Osteocyte (in vitro differentiated cells): Measurements from ENCODE around the gene TNPO1. TPM values are rescaled to one million over a fixed set of nuclear protein-coding genes. Genes with fewer than 3 reads are reported as not detected.
A peak's percentile ranks its signal among the peaks of the same experiment; 100 is the strongest.
"Not testable (repeated sequence)": the region's sequence is repeated elsewhere in the genome, so short reads cannot be mapped to it uniquely, and the experiment has no call there.

Experiments
- DNase-seq: peaks from one replicate; pipeline ENCODE4 v3.0.0; 2021; ENCODE audit warnings: mixed read lengths; ENCODE audit not compliant: unreplicated experiment; ENCODE audit errors: extremely low spot score
- H3K27ac Mint-ChIP-seq: one replicate; pipeline ENCODE4 v1.8.0; 2021; ENCODE audit warnings: mild to moderate bottlenecking, mixed read lengths; ENCODE audit not compliant: unreplicated experiment
- H3K27me3 Mint-ChIP-seq: one replicate; pipeline ENCODE4 v1.8.0; 2021; ENCODE audit warnings: mixed read lengths; ENCODE audit not compliant: unreplicated experiment
- H3K36me3 Mint-ChIP-seq: one replicate; pipeline ENCODE4 v1.8.0; 2021; ENCODE audit warnings: mixed read lengths; ENCODE audit not compliant: unreplicated experiment
- H3K4me1 Mint-ChIP-seq: one replicate; pipeline ENCODE4 v1.8.0; 2021; ENCODE audit warnings: mixed read lengths; ENCODE audit not compliant: unreplicated experiment
- H3K4me3 Mint-ChIP-seq: one replicate; pipeline ENCODE4 v1.8.0; 2021; ENCODE audit warnings: mild to moderate bottlenecking, moderate library complexity, mixed read lengths; ENCODE audit not compliant: unreplicated experiment
- H3K9me3 Mint-ChIP-seq: one replicate; pipeline ENCODE4 v1.8.0; 2021; ENCODE audit warnings: mixed read lengths; ENCODE audit not compliant: unreplicated experiment
- total RNA-seq: library from RNA; stranded (reverse); gene quantifications from 2 replicates; pipeline ENCODE4 v1.2.1, GENCODE V29; 2021
- TF ChIP-seq, protein P1 (sequence below): fragments of 200-600 bp; sonication (generic); IDR thresholded peaks from 2 replicates; pipeline ENCODE4 v1.5.0; 2021; ENCODE audit warnings: antibody characterized with exemption, mild to moderate bottlenecking, moderate library complexity

The TNPO1 gene
- total RNA-seq, 1 donor from 2014 or later: 160 TPM

DNA sequence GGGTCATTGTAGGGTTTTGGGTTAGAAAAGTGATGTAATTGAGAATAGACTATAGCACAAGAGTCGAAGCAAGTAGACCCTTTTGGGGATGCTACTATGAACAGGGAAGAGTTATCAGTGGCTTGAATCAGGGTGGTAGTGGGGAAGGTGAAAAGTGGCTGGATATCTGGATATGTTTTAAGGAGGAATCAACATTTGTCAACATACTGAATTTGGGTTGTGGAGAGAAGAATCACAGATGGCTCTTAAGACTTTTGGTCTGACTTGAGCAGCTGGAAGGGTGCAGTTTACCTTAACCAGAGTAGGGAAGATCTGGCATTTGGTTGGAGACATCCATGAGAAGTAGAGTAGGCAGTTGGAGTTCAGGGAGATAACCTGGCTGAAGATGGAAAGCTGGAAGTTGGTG, 100.9 kb downstream of the TNPO1 start:
- no peaks in the 10 kb centered on the region for H3K27me3 Mint-ChIP-seq
- TF ChIP-seq, protein P1, sequence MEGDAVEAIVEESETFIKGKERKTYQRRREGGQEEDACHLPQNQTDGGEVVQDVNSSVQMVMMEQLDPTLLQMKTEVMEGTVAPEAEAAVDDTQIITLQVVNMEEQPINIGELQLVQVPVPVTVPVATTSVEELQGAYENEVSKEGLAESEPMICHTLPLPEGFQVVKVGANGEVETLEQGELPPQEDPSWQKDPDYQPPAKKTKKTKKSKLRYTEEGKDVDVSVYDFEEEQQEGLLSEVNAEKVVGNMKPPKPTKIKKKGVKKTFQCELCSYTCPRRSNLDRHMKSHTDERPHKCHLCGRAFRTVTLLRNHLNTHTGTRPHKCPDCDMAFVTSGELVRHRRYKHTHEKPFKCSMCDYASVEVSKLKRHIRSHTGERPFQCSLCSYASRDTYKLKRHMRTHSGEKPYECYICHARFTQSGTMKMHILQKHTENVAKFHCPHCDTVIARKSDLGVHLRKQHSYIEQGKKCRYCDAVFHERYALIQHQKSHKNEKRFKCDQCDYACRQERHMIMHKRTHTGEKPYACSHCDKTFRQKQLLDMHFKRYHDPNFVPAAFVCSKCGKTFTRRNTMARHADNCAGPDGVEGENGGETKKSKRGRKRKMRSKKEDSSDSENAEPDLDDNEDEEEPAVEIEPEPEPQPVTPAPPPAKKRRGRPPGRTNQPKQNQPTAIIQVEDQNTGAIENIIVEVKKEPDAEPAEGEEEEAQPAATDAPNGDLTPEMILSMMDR: no peak
- no peak overlapping the region for H3K4me3 Mint-ChIP-seq
- H3K9me3 Mint-ChIP-seq: no peaks in the 10 kb centered on the region
- DNase-seq: no peak
- no peak overlapping the region for H3K27ac Mint-ChIP-seq
- peaks cover 17% of the 10 kb centered on the region for H3K4me1 Mint-ChIP-seq
- H3K36me3 Mint-ChIP-seq: peaks cover 10% of the 10 kb centered on the region

DNA sequence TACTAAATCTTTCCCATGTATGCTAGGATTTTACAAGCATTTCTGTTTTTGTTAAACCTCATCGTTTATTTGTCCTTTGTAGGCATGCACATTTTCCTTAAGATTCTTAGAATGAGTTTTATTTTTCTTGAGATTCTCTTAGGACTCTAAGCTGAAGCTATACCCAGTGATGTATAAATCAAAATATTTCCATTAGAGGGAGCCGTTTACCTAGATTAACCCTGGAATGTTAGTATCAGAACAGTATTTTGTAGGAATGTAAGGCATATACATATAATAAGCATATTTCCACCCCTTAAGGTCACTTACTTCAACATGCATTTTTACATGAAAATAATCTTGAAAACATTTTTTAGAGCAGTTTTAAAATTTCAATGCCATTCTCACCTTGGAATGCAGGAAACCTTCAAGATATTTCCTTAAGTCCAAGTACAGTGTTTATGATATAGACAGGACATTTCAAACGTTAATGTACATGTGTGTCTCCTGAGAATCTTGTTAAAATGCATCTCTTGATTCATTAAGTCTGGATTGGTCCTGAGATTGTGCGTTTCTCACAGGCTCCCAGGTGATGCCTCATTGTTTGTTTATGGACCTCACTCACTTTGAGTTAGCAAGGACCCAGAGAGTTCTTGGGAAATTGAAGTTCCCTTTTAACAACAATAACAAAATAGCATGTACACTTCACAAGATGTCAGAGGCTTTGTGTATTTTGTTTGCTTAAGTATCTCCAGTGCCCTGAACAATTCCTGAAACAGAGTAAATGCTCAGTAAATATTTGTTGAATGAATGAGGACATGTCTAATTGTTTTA, 104.4 kb downstream of the TNPO1 start:
- Mint-ChIP-seq H3K4me1 (peaks cover 19% of the 10 kb centered on the region), H3K4me3 (no peak overlapping the region), H3K27me3 (no peaks in the 10 kb centered on the region), H3K36me3 (peaks cover 8% of the 10 kb centered on the region), H3K27ac (no peak overlapping the region), H3K9me3 (no peaks in the 10 kb centered on the region)
- TF ChIP-seq, protein P1: peak; percentile 61
- no peak for DNase-seq

DNA sequence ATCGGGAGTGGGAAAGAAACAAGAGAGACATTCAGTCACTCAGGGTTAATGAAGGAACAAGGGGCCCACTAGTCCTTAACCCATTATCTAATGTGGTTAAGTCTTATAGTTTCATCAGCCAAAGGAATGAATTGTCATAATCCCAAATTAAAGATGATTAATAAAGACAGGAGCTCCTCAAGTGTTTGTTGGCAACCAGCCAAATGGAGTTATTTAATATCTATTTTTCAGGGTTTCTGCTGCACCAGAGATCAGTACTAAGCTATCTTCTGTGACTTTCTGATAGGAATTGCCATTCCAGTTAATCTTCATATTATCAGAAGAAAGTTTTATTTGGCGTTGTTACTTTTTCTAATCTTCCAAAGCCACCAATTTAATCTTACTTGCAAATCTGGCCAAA, 105.4 kb downstream of the TNPO1 start:
- H3K27me3 Mint-ChIP-seq: no peaks in the 10 kb centered on the region
- peaks cover 19% of the 10 kb centered on the region for H3K4me1 Mint-ChIP-seq
- DNase-seq: no peak
- no peak overlapping the region for H3K4me3 Mint-ChIP-seq
- H3K27ac Mint-ChIP-seq: no peak overlapping the region
- H3K9me3 Mint-ChIP-seq: no peaks in the 10 kb centered on the region
- TF ChIP-seq, protein P1: no peak
- H3K36me3 Mint-ChIP-seq: peaks cover 11% of the 10 kb centered on the region

DNA sequence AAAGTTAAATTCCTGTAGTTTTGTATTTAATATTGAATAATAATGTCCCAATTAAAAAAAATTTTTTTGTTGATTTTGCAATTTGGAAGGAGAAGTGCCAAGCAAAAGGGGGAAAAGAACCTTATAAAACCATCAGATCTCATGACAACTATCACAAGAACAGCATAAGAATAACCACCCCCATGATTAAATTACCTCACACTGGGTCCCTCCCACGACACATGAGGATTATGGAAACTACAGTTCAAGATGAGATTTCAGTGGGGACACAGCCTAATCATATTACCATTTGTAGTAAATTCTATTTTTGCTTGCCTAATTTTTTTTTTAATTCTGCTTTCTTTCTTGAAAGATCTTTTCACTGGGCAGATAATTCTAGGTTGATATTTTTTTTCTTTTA, 106.0 kb downstream of the TNPO1 start:
- TF ChIP-seq, protein P1: no peak
- peaks cover 19% of the 10 kb centered on the region for H3K4me1 Mint-ChIP-seq
- H3K9me3 Mint-ChIP-seq: no peaks in the 10 kb centered on the region
- no peak for DNase-seq
- H3K27ac Mint-ChIP-seq: no peak overlapping the region
- no peak overlapping the region for H3K4me3 Mint-ChIP-seq
- H3K27me3 Mint-ChIP-seq: no peaks in the 10 kb centered on the region
- H3K36me3 Mint-ChIP-seq: peaks cover 9% of the 10 kb centered on the region

DNA sequence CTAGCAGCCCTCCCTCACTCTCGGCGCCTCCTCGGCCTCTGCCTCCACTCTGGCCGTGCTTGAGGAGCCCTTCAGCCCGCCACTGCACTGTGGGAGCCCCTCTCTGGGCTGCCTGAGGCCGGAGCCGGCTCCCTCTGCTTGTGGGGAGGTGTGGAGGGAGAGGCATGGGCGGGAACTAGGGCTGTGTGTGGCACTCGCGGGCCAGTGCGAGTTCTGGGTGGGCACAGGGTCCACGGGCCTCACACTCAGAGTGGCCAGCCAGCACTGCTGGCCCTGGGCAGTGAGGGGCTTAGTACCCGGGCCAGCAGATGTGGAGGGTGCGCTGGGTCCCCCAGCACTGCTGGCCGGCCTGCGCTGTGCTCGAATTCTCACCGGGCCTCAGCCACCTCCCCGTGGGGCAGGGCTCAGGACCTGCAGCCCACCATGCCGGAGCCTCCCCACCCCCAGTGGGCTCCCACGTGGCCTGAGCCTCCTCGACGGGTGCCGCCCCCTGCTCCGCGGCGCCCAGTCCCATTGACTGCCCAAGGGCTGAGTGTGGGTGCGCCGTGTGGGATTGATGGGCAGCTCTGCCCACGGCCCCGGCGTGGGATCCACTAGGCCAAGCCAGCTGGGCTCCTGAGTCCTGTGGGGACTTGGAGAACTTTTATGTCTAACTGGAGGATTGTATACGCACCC, 109.0 kb downstream of the TNPO1 start:
- Mint-ChIP-seq H3K27me3 (no peaks in the 10 kb centered on the region), H3K27ac (no peak overlapping the region), H3K36me3 (peaks cover 9% of the 10 kb centered on the region), H3K4me3 (no peak overlapping the region), H3K9me3 (no peaks in the 10 kb centered on the region), H3K4me1 (peaks cover 11% of the 10 kb centered on the region)
- TF ChIP-seq, protein P1: no peak
- DNase-seq: no peak

DNA sequence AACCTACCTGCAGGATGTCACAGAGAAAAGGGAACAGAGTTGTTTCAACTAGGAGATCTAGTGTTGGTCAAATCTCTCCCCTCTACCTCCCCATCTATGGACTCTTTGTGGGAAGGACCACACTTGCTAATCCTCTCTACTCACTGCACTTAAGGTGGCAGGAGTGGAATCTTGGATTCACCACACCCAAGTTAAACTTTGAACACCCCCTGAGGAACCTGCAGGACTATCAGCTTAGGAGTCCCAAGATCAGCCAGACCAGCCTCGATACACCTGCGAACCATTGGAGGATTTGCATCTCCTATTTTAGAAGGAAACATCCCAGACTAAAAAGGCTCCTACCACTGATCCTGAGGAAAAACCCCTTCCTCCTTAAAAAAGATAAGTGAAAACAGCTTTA, 116.2 kb downstream of the TNPO1 start:
- not testable (repeated sequence) for H3K9me3 Mint-ChIP-seq, DNase-seq, H3K27ac Mint-ChIP-seq, H3K4me1 Mint-ChIP-seq, H3K36me3 Mint-ChIP-seq, H3K27me3 Mint-ChIP-seq, H3K4me3 Mint-ChIP-seq

DNA sequence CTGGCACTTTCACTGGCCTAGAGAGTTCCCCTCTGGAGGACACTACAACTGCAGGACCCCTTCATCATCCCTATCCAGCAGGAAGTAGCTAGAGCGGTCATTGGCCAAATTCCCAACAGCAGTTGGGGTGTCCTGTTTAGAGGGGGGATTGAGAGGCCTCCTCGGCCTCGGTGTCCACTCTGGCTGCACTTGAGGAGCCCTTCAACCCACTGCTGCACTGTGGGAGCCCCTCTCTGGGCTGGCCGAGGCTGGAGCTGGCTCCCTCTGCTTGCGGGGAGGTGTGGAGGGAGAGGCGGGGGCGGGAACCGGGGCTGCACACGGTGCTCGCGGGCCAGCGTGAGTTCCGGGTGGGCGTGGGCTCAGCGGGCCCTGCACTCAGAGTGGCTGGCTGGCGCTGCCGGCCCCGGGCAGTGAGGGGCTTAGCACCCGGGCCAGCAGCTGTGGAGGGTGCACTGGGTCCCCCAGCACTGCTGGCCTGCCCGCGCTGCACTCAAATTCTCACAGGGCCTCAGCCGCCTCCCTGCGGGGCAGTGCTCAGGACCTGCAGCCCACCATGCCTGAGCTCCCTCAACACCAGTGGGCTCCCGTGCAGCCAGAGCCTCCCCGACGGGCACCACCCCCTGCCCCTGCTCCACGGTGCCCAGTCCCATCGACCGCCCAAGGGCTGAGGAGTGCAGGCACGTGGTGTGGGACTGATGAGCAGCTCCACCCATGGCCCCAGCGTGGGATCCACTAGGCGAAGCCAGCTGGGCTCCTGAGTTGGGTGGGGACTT, 118.7 kb downstream of the TNPO1 start:
- peaks cover 13% of the 10 kb centered on the region for H3K4me1 Mint-ChIP-seq
- H3K36me3 Mint-ChIP-seq, H3K9me3 Mint-ChIP-seq, H3K27ac Mint-ChIP-seq, H3K27me3 Mint-ChIP-seq, DNase-seq, H3K4me3 Mint-ChIP-seq: not testable (repeated sequence)
